GM21447 (cell line): ENCODE data around the gene ADAMTS16.

Experiments used
- ATAC-seq: cut with Tn5 transposase; IDR thresholded peaks from one replicate; pipeline ENCODE4 v1.9.1; 2021; ENCODE audit not compliant: unreplicated experiment

ADAMTS16 gene

GRCh38 chr5:5278201-5278814 is 138.2 kb downstream of the ADAMTS16 start:
- ATAC-seq: no peak

DNA sequence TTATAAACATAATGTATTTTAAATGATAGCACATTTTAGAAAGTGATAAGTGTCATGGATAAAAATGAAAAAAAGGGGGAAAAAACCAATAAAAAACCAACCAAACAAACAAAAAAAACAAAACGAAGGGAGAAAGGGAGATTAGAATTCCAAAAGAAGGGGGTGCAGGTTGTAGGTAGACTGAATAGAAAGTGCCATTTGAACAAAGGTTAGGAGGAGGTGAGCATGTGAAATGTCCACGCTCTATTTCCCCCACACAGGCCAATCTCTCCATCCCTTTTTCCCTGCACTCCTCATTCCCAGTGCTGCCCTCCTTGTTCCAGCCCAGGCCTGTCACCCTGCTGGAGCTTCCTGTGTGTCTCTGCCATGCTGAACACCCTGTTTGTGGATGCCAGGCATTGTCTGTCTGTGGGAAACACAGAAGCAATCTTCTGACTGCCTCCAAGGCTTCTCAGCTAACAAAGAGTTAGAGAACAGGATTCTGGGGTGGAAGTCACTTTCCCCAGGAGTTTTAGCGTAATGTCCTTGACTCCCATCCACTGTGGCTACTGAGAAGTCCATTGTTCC is 138.8 kb downstream of the ADAMTS16 start:
- no peak for ATAC-seq

DNA sequence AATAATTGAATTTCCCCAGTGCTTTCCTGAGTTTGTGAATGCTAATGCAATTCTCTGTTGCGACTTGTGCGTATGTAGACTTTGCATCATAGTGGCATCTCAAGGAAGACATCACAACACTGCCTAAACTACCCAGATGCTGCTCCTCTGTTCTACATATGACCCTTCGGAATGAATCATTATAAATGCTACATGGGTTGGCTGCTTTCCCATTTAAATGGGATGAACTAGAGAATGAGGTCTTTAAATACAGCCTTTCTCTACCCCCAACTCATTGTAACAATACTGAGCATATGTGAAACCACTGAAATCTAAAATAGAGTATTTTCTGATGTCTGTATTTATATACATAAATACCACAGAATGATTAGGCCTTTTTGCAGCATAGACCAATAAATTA is 145.8 kb downstream of the ADAMTS16 start:
- no peak for ATAC-seq

DNA sequence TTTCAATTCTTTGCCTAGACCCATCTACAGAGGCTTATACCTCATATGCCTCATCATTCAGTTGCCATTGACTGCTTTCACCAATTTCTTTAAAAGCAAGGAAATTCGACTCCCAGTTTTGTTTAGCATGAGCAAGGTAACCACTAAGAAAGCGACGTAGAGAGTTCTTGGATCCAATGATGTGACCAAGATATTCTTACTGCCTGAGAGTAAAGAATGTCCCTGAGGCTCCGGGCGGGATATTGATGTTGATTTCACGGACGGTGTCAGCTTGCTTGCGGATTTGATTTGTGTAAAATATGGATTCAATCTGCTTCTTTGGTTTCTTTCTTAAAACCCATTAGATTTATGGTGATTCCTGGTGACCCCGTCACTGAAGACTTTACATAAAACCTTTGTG is 147.3 kb downstream of the ADAMTS16 start:
- no peak for ATAC-seq

DNA sequence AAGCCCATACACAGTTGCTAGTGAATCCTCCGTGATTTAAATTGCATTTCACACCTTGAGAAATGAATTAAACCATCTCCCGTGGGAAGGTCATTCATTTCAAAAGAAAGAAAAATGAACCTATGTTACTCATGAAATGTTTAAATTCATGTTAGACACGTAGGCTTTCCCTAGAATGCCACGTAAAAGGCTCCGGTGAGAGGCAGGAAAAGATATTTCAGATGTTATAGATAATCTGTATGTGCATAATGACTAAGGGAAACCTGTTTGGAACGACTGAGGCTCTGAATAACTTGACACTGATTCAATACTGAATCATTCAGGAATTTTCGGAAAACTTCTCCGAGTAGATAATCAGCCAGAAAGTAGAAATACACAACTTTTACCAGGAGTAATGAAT is 148.1 kb downstream of the ADAMTS16 start:
- no peak for ATAC-seq

- no peak for ATAC-seq
Measured at GRCh38 chr5:5289537-5289936, 149.4 kb downstream of the ADAMTS16 start.

GRCh38 chr5:5290674-5291334 is 150.7 kb downstream of the ADAMTS16 start:
- no peak for ATAC-seq

GRCh38 chr5:5291357-5291756 is 151.2 kb downstream of the ADAMTS16 start:
- no peak for ATAC-seq

DNA sequence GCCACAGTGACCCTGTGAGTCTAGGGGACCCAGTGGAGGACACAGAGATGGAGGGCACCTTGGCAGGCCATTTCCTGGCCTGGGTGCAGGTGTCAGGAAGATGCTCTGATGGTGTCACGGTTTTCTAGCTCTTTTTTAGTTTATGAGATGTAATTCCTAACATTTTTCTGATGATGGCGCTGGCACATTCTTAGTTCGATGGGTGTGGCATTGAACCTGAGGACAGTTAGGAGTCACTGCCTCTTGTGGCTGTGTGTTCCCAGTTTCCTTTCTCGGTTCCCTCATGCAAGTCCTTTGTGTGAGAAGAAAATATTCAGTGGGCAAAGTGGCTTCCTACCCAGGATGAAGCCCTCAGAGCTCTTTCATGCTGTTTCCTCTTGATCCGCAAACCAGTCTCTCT is 152.9 kb downstream of the ADAMTS16 start:
- no peak for ATAC-seq

- no peak for ATAC-seq
Measured at GRCh38 chr5:5294429-5294828, 154.3 kb downstream of the ADAMTS16 start.

- ATAC-seq: no peak
Measured at GRCh38 chr5:5295351-5295750, 155.2 kb downstream of the ADAMTS16 start.

GRCh38 chr5:5296051-5296450 is 155.9 kb downstream of the ADAMTS16 start:
- no peak for ATAC-seq

DNA sequence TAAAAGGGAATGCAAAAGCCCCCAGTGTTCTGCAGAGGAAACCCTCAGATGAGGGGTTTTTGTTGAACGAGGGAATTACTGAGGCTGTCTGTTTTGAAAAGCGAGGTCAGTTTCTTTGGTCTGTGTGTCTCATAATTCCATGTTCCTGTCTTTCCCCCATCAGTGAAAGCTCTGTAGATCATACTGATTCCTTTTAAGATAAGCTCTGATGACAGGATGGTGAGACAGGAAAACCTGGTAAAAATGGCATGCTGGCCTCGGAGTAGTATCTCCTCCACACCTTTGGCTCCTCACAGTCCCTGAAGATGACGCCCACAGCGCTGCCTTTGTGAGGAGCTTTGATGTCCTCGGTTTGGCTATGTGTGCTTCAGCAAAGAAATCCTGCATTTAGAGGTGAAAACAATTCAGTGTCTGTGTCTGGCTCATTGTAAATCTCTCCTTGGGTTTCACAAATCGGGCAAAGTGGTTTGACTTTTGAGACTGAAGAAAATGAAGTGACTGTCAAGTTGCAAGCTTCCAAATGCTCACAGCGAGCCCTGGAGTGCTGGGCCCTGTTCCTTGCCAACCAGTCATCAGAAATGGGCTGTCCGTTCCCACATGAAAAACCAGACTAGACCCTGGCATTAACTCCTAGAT is 157.4 kb downstream of the ADAMTS16 start:
- no peak for ATAC-seq

DNA sequence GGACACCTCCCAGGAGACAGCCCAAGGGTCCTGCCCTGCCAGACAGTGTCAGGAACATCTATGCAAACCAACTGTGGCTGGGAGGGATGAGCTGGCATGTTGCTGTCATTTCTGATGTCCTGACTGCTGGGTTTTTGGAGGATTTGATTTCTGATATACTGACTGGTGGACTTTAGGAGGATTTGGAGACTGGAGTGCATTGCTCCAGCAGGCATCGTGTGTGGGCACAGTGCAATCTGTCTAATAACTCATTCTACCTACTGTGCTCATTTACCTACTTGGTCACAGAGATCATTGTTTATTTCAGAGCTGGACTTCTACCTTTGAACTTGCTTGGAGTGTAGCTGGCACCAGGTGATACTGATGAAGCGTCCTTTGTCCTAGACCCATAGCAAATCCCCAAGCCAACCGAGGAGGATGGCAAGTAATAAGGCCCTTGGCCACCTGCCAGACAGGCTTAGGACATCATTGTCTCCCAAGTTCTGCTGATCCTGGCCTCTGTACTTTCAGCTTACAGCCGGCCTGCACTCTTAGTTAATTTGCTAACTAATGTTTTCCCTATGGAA is 158.0 kb downstream of the ADAMTS16 start:
- ATAC-seq: no peak

GRCh38 chr5:5298841-5299541 is 158.9 kb downstream of the ADAMTS16 start:
- ATAC-seq: no peak

DNA sequence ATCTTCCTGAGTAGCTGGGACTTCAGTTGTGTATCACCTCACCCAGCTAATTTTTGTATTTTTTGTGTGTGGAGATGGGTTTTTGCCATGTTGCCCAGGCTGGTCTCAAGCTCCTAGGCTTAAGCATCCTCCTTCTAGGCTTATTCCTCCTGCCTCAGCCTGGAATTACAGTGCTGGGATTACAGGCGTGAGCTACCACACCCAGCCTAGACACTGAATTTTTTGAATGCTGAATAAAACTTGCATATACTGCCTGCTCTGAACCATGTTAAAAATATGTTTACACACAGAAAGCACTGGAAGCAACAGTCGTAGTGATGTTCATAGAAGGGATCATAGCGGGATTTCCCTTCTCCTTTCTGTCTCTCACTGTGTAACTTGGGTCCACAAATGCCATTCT is 161.0 kb downstream of the ADAMTS16 start:
- ATAC-seq: no peak

DNA sequence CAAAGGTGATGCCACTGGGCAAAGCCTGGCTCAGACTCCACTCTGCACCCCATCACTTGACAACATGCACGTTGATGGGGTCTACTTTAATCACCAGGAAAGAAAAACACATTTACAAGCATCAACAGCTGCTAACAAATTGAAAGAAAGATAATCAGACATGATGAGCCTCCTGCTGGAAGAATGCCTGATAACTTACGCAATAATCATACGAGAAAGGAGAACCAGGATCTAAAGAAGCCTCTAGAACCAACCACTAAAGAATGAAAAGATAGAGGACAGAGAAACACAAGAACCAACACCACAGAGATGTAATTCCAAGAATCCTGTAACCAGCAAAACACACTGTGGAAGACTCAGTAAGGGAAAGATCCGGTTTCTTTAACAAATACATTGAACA is 162.1 kb downstream of the ADAMTS16 start:
- no peak for ATAC-seq

- no peak for ATAC-seq
Measured at GRCh38 chr5:5303242-5303641, 163.1 kb downstream of the ADAMTS16 start.

DNA sequence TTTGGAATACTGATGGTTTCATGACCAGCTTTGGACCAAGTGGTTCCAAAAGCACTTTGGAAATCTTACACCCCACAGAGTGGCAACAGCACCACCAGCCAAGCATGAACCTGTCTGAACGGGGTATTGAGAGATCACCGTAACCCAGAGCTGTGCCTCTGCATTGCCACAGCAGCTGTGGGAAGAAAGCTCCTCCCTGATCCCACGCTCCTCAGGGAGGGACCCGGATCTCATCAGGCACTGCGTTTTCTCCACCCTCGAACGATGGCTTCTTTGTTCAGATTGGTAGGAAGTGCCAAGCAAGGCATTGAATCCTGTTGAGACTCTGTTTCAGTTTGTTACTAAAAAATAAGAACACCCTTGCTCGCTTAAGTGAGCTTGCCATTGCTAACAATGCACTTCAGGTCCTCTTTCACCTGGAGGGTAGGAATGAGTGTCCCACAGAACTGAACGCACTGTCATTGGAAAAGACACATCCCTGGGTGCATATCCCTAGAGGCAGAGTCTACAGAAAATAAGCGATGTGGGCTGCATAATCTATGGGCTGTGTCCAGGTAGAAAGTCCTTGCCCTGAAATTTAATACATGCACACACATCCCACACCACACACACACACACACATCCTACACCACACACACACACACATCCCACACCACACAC is 164.4 kb downstream of the ADAMTS16 start:
- ATAC-seq: no peak

- ATAC-seq: no peak
Measured at GRCh38 chr5:5306696-5307095, 166.6 kb downstream of the ADAMTS16 start.

- ATAC-seq: no peak
Measured at GRCh38 chr5:5308319-5308718, 168.2 kb downstream of the ADAMTS16 start.
